Tibial artery (tissue), 4 donors: ENCODE data around the gene DSG2.
A peak's percentile ranks its signal among the peaks of the same experiment; 100 is the strongest.
"Not testable (repeated sequence)": the region's sequence is repeated elsewhere in the genome, so short reads cannot be mapped to it uniquely, and the experiment has no call there.

Experiments
- DNase-seq, 2 donors: peaks; one replicate each; pipeline ENCODE4 v3.0.0-alpha.2; 2019
- H3K27ac ChIP-seq, 2 donors: fragments of 200-600 bp; sonication (generic) in 1 of 2; 1 replicate in 1 of 2; 2 replicates in 1 of 2; pipeline ENCODE4 v1.5.1; 2018 to 2019; ENCODE audit warnings: mild to moderate bottlenecking in 1 of 2
- H3K27me3 ChIP-seq, 2 donors: fragments of 200-600 bp; sonication (generic) in 1 of 2; one replicate each; pipeline versions ENCODE4 v1.5.1 to v1.6.0; 2016 to 2019
- H3K36me3 ChIP-seq, 3 donors: fragments of 200-600 bp; sonication (generic) in 2 of 3; one replicate each; pipeline ENCODE4 v1.5.1; 2016 to 2019; ENCODE audit warnings: mild to moderate bottlenecking in 2 of 3
- H3K4me1 ChIP-seq, 4 donors: fragments of 200-600 bp; sonication (generic) in 2 of 4; 1 replicate in 3 of 4; 2 replicates in 1 of 4; pipeline ENCODE4 v1.5.1; 2016 to 2019
- H3K4me3 ChIP-seq, 2 donors: fragments of 200-600 bp; sonication (generic) in 1 of 2; 1 replicate in 1 of 2; 2 replicates in 1 of 2; pipeline ENCODE4 v1.5.1; 2018 to 2019; ENCODE audit warnings: mild to moderate bottlenecking in 2 of 2
- H3K9me3 ChIP-seq, 3 donors: fragments of 200-600 bp; sonication (generic) in 1 of 3; one replicate each; pipeline ENCODE4 v1.5.1; 2016 to 2019
- intact Hi-C: fragments of 100-400 bp; cut with DNase I; formaldehyde crosslinking; loops from one replicate; pipeline ENCODE4 v1.15.0; 2023; ENCODE audit warnings: low total_unique reads
- TF ChIP-seq, protein P1 (sequence below), 2 experiments: fragments of 200-600 bp in 1 of 2; fragments of 450-650 bp in 1 of 2; IDR thresholded peaks; one replicate each; pipeline ENCODE4 v1.5.1; 2017 to 2019; ENCODE audit warnings: antibody characterized with exemption in 2 of 2, mild to moderate bottlenecking in 1 of 2, moderate library complexity in 1 of 2

The DSG2 gene

DNA sequence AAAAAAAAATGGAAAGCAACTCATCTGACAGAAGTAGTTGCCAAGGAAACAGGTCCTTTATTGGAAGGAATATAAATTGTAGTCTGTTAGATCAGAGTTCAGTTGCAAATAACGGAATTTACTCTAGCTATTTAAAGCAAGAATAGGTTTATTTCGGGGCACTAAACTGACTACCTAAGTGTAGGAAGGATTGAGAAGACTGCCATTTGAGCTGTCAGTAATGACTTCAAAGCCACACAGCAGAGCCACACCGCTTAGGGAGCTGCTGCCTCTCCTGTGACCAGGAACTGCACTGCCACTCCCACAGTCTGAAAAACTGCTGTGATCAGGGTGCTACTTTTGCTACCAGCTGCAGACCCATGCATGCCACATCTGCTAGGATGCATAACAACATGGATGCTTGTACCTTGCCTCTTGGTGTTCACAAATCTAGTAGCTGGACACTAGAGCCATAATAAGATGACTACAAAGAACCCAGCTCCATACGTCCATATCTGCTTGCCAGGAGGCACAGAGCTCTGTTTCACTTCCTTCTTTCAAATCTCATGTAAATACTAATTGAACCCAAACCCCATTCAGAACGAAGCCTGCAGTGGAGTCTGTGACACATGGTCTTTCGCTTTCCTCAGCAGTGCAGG lies 2.2 kb downstream of the DSG2 start:
- no peak overlapping the region for H3K4me3 ChIP-seq
- no peaks in the 10 kb centered on the region for H3K36me3 ChIP-seq
- intact Hi-C loops = no loop called here
- no peak overlapping the region for H3K27ac ChIP-seq
- no peak for DNase-seq
- H3K9me3 ChIP-seq = no peaks in the 10 kb centered on the region
- H3K27me3 ChIP-seq = peaks cover 0 to 19% of the 10 kb centered on the region in 2 donors
- TF ChIP-seq, protein P1, sequence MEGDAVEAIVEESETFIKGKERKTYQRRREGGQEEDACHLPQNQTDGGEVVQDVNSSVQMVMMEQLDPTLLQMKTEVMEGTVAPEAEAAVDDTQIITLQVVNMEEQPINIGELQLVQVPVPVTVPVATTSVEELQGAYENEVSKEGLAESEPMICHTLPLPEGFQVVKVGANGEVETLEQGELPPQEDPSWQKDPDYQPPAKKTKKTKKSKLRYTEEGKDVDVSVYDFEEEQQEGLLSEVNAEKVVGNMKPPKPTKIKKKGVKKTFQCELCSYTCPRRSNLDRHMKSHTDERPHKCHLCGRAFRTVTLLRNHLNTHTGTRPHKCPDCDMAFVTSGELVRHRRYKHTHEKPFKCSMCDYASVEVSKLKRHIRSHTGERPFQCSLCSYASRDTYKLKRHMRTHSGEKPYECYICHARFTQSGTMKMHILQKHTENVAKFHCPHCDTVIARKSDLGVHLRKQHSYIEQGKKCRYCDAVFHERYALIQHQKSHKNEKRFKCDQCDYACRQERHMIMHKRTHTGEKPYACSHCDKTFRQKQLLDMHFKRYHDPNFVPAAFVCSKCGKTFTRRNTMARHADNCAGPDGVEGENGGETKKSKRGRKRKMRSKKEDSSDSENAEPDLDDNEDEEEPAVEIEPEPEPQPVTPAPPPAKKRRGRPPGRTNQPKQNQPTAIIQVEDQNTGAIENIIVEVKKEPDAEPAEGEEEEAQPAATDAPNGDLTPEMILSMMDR (IDR thresholded peaks at IDR 0.05) = no peak
- peaks cover 0 to 11% (median 9%) of the 10 kb centered on the region in 4 donors for H3K4me1 ChIP-seq

DNA sequence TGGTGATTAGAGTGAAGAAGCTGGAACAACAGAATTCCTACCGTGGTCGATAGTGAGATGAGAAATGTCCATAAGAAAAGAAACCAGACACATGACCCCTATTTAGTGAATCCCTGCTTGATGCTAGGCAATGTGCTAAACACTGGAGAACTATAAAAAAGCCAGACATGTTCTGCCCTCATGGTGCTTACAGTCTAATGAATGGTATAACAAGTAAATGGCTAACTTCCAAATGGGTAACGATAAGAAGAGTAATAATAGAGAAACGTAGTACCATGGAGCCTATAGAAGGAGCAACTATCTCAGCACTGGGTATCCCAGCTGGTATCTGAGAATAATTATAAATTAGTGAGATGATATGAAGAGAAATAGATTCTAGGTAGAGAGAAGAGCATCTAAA lies 5.0 kb downstream of the DSG2 start:
- intact Hi-C loops = no loop called here
- TF ChIP-seq, protein P1 (IDR thresholded peaks at IDR 0.05) = no peak
- peaks cover 0 to 8% (median 6%) of the 10 kb centered on the region in 4 donors for H3K4me1 ChIP-seq

DNA sequence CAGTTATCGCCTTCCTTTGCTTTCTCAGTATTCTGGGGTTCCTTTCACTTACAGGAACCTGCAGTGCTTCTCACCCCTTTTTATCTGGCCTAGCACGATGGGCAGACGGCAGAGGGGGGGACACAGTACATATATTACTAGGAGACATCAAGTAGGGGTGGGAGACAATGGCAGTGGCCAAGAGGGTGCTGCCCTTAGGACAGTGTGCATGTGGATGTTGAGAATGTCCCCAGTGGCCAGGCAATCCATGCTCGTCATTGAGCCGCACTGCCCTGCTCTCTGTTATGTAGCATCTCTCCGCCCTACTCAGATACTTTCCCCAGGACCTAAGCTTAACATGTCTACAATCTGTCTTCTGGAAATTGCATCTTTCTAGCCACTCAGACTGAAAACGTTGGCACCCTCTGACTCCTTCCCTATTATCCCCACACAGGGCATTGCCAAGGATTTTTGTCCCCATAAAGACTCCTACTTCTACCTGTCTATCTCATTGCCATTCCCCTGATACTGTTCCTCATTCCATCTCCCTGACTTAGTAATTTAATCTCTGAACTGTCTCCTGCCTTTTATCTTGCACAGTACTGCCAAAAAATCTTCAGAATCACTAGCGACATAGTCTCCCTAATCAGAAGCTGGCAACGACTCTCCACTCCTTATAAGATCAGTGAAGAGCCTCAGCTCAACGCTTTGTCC lies 6.6 kb downstream of the DSG2 start:
- Histone ChIP-seq H3K27me3 (peaks cover 0 to 2% of the 10 kb centered on the region in 2 donors), H3K9me3 (no peaks in the 10 kb centered on the region), H3K27ac (no peak overlapping the region), H3K4me1 (no peaks in the 10 kb centered on the region), H3K36me3 (no peaks in the 10 kb centered on the region), H3K4me3 (no peak overlapping the region)
- intact Hi-C loops = no loop called here
- TF ChIP-seq, protein P1 (IDR thresholded peaks at IDR 0.05) = no peak
- DNase-seq = no peak

More for the DNA sequence above, 5.0 kb downstream of the DSG2 start:
- no peaks in the 10 kb centered on the region for H3K9me3 ChIP-seq
- no peaks in the 10 kb centered on the region for H3K36me3 ChIP-seq
- peaks cover 0 to 9% of the 10 kb centered on the region in 2 donors for H3K27me3 ChIP-seq
- H3K27ac ChIP-seq = no peak overlapping the region
- DNase-seq = no peak
- no peak overlapping the region for H3K4me3 ChIP-seq

DNA sequence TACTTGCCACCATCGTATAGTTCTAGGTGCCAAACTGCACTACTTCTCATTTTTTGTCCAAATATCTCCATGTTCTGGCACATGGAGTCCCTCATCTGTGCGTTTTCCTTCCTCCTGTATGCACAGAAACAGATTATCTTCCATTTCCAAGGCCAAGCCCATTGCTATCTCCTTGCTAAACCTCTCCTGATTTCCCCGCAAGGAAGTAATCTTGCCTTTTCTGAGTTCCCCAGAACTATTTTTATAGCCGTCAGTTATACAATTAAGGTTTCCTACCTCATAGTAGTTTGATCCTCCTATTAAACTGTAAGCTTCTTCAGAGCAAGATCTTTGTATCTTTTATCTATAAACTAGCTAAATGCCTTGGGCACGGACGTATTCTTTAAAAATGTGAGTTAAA lies 7.2 kb downstream of the DSG2 start:
- H3K4me1 ChIP-seq = no peaks in the 10 kb centered on the region
- H3K36me3 ChIP-seq = no peaks in the 10 kb centered on the region
- intact Hi-C loops = no loop called here
- peaks cover 0 to 2% of the 10 kb centered on the region in 2 donors for H3K27me3 ChIP-seq
- H3K9me3 ChIP-seq = no peaks in the 10 kb centered on the region
- TF ChIP-seq, protein P1 (IDR thresholded peaks at IDR 0.05) = no peak
- DNase-seq = no peak
- H3K4me3 ChIP-seq = no peak overlapping the region
- no peak overlapping the region for H3K27ac ChIP-seq

DNA sequence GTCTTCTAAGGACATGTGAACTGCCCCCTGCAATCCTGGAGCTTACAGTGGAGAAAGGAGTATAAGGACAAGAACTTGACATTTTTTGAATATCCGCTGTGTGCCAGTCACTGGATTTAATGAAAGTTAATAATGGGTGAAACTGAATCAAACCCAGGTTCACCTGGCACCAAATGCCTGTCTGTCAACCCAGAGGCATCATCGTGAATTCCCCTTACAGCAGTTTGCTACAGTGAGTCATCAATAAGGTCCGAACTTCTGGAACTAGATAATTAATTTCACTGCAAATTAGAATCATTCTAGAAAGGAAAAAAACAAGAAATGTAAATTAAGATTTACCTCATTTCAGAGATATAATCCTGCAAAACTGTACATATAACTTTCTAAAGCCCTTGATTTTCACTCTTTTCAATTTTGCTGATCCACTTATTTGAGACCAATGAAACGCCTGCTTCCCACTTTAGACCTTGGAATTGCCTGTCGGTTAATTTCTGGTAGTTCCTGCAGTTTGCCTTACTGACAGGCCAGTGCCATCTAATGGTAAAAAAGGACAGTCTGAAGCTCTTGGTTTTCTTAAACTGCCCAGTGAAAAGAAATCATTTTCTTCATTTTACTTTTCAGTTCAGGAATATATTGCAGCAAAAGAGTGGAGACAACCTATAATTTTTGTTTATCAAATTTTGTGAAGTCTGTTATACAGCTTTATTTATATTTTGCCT lies 8.2 kb downstream of the DSG2 start:
- Histone ChIP-seq H3K4me1 (no peaks in the 10 kb centered on the region), H3K36me3 (no peaks in the 10 kb centered on the region), H3K27me3 (peaks cover 0 to 2% of the 10 kb centered on the region in 2 donors), H3K27ac (no peak overlapping the region), H3K9me3 (no peaks in the 10 kb centered on the region), H3K4me3 (no peak overlapping the region)
- intact Hi-C loops = no loop called here
- TF ChIP-seq, protein P1 (IDR thresholded peaks at IDR 0.05) = peak; percentile 15 to 22
- no peak for DNase-seq

DNA sequence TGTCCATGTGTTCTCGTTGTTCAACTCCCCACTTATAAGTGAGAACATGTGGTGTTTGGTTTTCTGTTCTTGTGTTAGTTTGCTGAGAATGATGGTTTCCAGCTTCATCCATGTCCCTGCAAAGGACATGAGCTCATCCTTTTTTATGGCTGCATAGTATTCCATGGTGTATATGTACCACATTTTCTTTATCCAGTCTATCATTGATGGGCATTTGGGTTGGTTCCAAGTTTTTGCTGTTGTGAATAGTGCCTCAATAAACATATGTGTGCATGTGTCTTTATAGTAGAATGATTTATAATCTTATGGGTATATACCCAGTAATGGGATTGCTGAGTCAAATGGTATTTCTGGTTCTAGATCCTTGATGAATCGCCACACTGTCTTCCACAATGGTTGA lies 9.1 kb downstream of the DSG2 start:
- H3K9me3 ChIP-seq, H3K4me1 ChIP-seq, DNase-seq, H3K27ac ChIP-seq, intact Hi-C loops, H3K36me3 ChIP-seq, H3K27me3 ChIP-seq, H3K4me3 ChIP-seq: not testable (repeated sequence)
